HG03095 (cell line): Measurements from ENCODE around the gene VEGFB.

ENCODE experiments used
- ATAC-seq: cut with Tn5 transposase; IDR thresholded peaks from one replicate; pipeline ENCODE4 v1.9.1; 2021; ENCODE audit warnings: moderate library complexity; ENCODE audit not compliant: unreplicated experiment

The VEGFB gene

GRCh38 chr11:64258946-64259532 lies 24.7 kb downstream of the VEGFB start:
- no peak for ATAC-seq

GRCh38 chr11:64259533-64260067 lies 25.2 kb downstream of the VEGFB start:
- no peak for ATAC-seq

GRCh38 chr11:64260147-64260708 lies 25.8 kb downstream of the VEGFB start:
- ATAC-seq, result no peak

- ATAC-seq, result no peak
Measured at GRCh38 chr11:64261556-64262080, 27.2 kb downstream of the VEGFB start.

- ATAC-seq, result no peak
Measured at GRCh38 chr11:64262271-64263002, 28.1 kb downstream of the VEGFB start.

- ATAC-seq, result no peak
Measured at GRCh38 chr11:64263021-64263946, 28.9 kb downstream of the VEGFB start.

GRCh38 chr11:64263947-64264317 lies 29.5 kb downstream of the VEGFB start:
- ATAC-seq, result no peak

GRCh38 chr11:64264371-64264852 lies 30.0 kb downstream of the VEGFB start:
- no peak for ATAC-seq

GRCh38 chr11:64265176-64266160 lies 31.1 kb downstream of the VEGFB start:
- no peak for ATAC-seq

GRCh38 chr11:64266339-64266738 lies 32.0 kb downstream of the VEGFB start:
- no peak for ATAC-seq

- ATAC-seq, result no peak
Measured at GRCh38 chr11:64267207-64267945, 33.0 kb downstream of the VEGFB start.

- ATAC-seq, result no peak
Measured at GRCh38 chr11:64268025-64268892, 33.9 kb downstream of the VEGFB start.

GRCh38 chr11:64268893-64269539 lies 34.6 kb downstream of the VEGFB start:
- peak; percentile 14 for ATAC-seq

- peak; percentile 60 for ATAC-seq
Measured at GRCh38 chr11:64269540-64270220, 35.3 kb downstream of the VEGFB start.

GRCh38 chr11:64275031-64275800 lies 40.8 kb downstream of the VEGFB start:
- ATAC-seq, result no peak

GRCh38 chr11:64275841-64276240 lies 41.5 kb downstream of the VEGFB start:
- ATAC-seq, result no peak
